Measurements from ENCODE around the gene EDDM3A. TPM values are rescaled to one million over a fixed set of nuclear protein-coding genes. Genes with fewer than 3 reads are reported as not detected.
"Not testable (repeated sequence)": the region's sequence is repeated elsewhere in the genome, so short reads cannot be mapped to it uniquely, and the experiment has no call there.

The EDDM3A gene
- total RNA-seq, 1 donor from 2014 or later, result not detected

DNA sequence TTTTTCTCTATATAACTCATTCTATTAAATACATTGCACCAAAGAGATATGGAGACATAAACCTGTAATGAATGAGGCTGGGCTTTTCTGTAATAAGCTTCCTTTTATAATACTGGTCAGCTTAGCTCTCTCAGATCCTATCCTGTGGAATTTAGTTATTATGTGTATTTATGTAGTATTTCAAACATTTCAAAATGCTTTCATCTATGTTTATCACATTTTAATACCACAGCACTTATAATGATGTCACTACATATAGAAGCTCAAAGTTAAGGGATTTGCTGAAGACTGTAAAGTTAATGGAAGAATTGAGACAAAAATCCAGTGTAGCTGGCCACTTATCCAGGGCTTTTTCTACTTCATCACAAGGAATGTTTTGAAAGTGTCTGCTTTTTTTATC lies 45.8 kb upstream of the EDDM3A start:
- DNase-seq (ENCODE audit: low read depth) (no peak), FAIRE-seq (no peak)
- Histone ChIP-seq H3K79me2 (ENCODE audit: insufficient read depth, low read length) (no peaks in the 10 kb centered on the region), H3K9ac (ENCODE audit: low read length) (no peak overlapping the region), H3K4me1 (ENCODE audit: insufficient read depth, low read length) (no peaks in the 10 kb centered on the region), H3K27ac (ENCODE audit: low read depth, low read length) (no peak overlapping the region), H3K27me3 (ENCODE audit: insufficient read depth, low read length) (no peaks in the 10 kb centered on the region), H4K20me1 (ENCODE audit: insufficient read depth, low read length) (no peaks in the 10 kb centered on the region), H3K9me3 (ENCODE audit: insufficient read depth, low read depth, low read length) (no peaks in the 10 kb centered on the region), H3K4me2 (ENCODE audit: low read length) (no peak overlapping the region), H3K4me3 (ENCODE audit: insufficient read depth, low read depth, low read length) (no peak overlapping the region), H2AFZ (ENCODE audit: low read depth, low read length) (no peak overlapping the region), H3K36me3 (ENCODE audit: insufficient read depth, low read length) (no peaks in the 10 kb centered on the region)
- TF ChIP-seq CTCF (IDR thresholded peaks at IDR 0.05; ENCODE audit: insufficient read depth, low read depth, low read length) (no peak), EZH2 (IDR thresholded peaks at IDR 0.05; ENCODE audit: insufficient read depth, low read length) (no peak)
- H3K27ac Mint-ChIP-seq (ENCODE audit: unreplicated experiment), result no peak overlapping the region
- no peaks in the 10 kb centered on the region for H3K36me3 Mint-ChIP-seq (ENCODE audit: low read depth, unreplicated experiment)
- H3K4me1 Mint-ChIP-seq (ENCODE audit: low read depth, unreplicated experiment), result no peaks in the 10 kb centered on the region
- H3K27me3 Mint-ChIP-seq (ENCODE audit: low read depth, unreplicated experiment), result no peaks in the 10 kb centered on the region
- no peak overlapping the region for H3K4me3 Mint-ChIP-seq (ENCODE audit: unreplicated experiment)
- no peaks in the 10 kb centered on the region for H3K9me3 Mint-ChIP-seq (ENCODE audit: unreplicated experiment)

GRCh38 chr14:20700965-20701364 lies 44.7 kb upstream of the EDDM3A start:
- not testable (repeated sequence) for H3K36me3 ChIP-seq (ENCODE audit: insufficient read depth, low read length); H3K4me2 ChIP-seq (ENCODE audit: low read length); H3K4me3 ChIP-seq (ENCODE audit: insufficient read depth, low read depth, low read length); H3K9ac ChIP-seq (ENCODE audit: low read length); H3K27ac ChIP-seq (ENCODE audit: low read depth, low read length); H3K9me3 Mint-ChIP-seq (ENCODE audit: unreplicated experiment); H3K27ac Mint-ChIP-seq (ENCODE audit: unreplicated experiment); H3K9me3 ChIP-seq (ENCODE audit: insufficient read depth, low read depth, low read length); FAIRE-seq; H3K27me3 ChIP-seq (ENCODE audit: insufficient read depth, low read length); H3K27me3 Mint-ChIP-seq (ENCODE audit: low read depth, unreplicated experiment); H3K4me1 ChIP-seq (ENCODE audit: insufficient read depth, low read length); H4K20me1 ChIP-seq (ENCODE audit: insufficient read depth, low read length); H3K36me3 Mint-ChIP-seq (ENCODE audit: low read depth, unreplicated experiment); DNase-seq (ENCODE audit: low read depth); H3K79me2 ChIP-seq (ENCODE audit: insufficient read depth, low read length); H2AFZ ChIP-seq (ENCODE audit: low read depth, low read length); H3K4me1 Mint-ChIP-seq (ENCODE audit: low read depth, unreplicated experiment)
- peak overlapping the region; percentile 20 for H3K4me3 Mint-ChIP-seq (ENCODE audit: unreplicated experiment)

DNA sequence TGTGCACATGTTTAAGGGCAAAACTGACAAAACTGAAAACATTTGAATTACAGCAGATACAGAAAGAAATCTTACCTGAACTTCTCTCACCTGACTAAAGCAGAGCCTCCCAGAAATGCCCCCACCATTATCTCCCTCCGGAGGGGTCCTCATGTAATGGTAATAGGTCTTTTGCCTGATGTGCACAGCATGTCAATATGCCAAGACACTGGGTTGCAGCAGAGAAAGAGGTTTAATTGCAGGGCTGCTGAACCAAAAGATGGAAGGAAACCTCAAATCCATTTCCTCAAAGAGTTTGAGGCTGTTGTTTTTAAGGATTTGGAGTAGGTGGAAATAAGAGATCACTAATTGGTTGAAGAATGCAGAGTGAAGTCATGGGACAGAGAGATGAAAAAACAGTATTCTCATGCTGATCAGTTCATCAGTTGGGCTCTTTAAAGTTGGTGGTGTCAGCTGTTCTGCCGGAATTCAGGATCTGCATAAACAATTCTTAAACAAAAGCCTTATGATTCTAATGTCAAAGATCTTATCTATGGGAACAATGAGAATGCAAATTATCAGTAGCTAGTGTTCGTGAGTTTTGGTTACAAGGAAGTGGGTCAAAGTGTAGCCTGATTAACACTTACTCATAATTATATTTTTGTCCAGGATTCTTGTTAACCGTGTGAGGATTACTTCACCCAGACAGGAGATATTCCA lies 38.9 kb upstream of the EDDM3A start:
- Mint-ChIP-seq H3K4me1 (ENCODE audit: low read depth, unreplicated experiment) (no peaks in the 10 kb centered on the region), H3K27ac (ENCODE audit: unreplicated experiment) (no peak overlapping the region), H3K4me3 (ENCODE audit: unreplicated experiment) (no peak overlapping the region), H3K36me3 (ENCODE audit: low read depth, unreplicated experiment) (no peaks in the 10 kb centered on the region), H3K27me3 (ENCODE audit: low read depth, unreplicated experiment) (no peaks in the 10 kb centered on the region), H3K9me3 (ENCODE audit: unreplicated experiment) (no peaks in the 10 kb centered on the region)
- no peaks in the 10 kb centered on the region for H3K27me3 ChIP-seq (ENCODE audit: insufficient read depth, low read length)
- no peaks in the 10 kb centered on the region for H3K36me3 ChIP-seq (ENCODE audit: insufficient read depth, low read length)
- H3K4me1 ChIP-seq (ENCODE audit: insufficient read depth, low read length), result no peaks in the 10 kb centered on the region
- no peak overlapping the region for H2AFZ ChIP-seq (ENCODE audit: low read depth, low read length)
- FAIRE-seq (no peak), DNase-seq (ENCODE audit: low read depth) (no peak)
- H4K20me1 ChIP-seq (ENCODE audit: insufficient read depth, low read length), result no peaks in the 10 kb centered on the region
- no peak overlapping the region for H3K27ac ChIP-seq (ENCODE audit: low read depth, low read length)
- no peaks in the 10 kb centered on the region for H3K9me3 ChIP-seq (ENCODE audit: insufficient read depth, low read depth, low read length)
- TF ChIP-seq CTCF (IDR thresholded peaks at IDR 0.05; ENCODE audit: insufficient read depth, low read depth, low read length), result no peak
- no peak for TF ChIP-seq EZH2 (IDR thresholded peaks at IDR 0.05; ENCODE audit: insufficient read depth, low read length)
- no peak overlapping the region for H3K9ac ChIP-seq (ENCODE audit: low read length)
- no peak overlapping the region for H3K4me3 ChIP-seq (ENCODE audit: insufficient read depth, low read depth, low read length)
- H3K79me2 ChIP-seq (ENCODE audit: insufficient read depth, low read length), result no peaks in the 10 kb centered on the region
- H3K4me2 ChIP-seq (ENCODE audit: low read length), result no peak overlapping the region

All from astrocyte (in vitro differentiated cells and primary cell).